Left renal cortex interstitium (tissue), 4 donors: Measurements from ENCODE around the gene AMOTL1. TPM values are rescaled to one million over a fixed set of nuclear protein-coding genes. Genes with fewer than 3 reads are reported as not detected.
"Not testable (repeated sequence)": the region's sequence is repeated elsewhere in the genome, so short reads cannot be mapped to it uniquely, and the experiment has no call there.

ENCODE experiments used
- DNase-seq, 4 donors: peaks; one replicate each; pipeline ENCODE4 v3.0.0-alpha.2; 2013; ENCODE audit warnings: low read depth in 4 of 4, low spot score in 2 of 4, missing footprints in 1 of 4
- polyA plus RNA-seq, 4 donors: library from polyadenylated mRNA; unstranded; fragments of 120-200 nt; gene quantifications; one replicate each; pipeline ENCODE4 v1.2.1, GENCODE V29; 2013; ENCODE audit not compliant: insufficient read length in 4 of 4

The AMOTL1 gene
- polyA plus RNA-seq, 4 donors: 42.1 to 46.9 (median 45.6) TPM

GRCh38 chr11:94849839-94850238 lies 81.7 kb downstream of the AMOTL1 start:
- no peak for DNase-seq

- DNase-seq: no peak
These were observed 83.9 kb downstream of the AMOTL1 start for GRCh38 chr11:94851864-94852636.

GRCh38 chr11:94853288-94853687 lies 85.1 kb downstream of the AMOTL1 start:
- not testable (repeated sequence) for DNase-seq

GRCh38 chr11:94853836-94854235 lies 85.7 kb downstream of the AMOTL1 start:
- no peak for DNase-seq

- no peak for DNase-seq
These were observed 86.8 kb downstream of the AMOTL1 start for GRCh38 chr11:94854770-94855633.

- no peak for DNase-seq
These were observed 87.5 kb downstream of the AMOTL1 start for GRCh38 chr11:94855666-94856065.

GRCh38 chr11:94856443-94856842 lies 88.3 kb downstream of the AMOTL1 start:
- DNase-seq: no peak

- DNase-seq: no peak
These were observed 89.2 kb downstream of the AMOTL1 start for GRCh38 chr11:94857337-94857736.

- no peak for DNase-seq
These were observed 90.0 kb downstream of the AMOTL1 start for GRCh38 chr11:94858012-94858705.

- DNase-seq: no peak
These were observed 92.2 kb downstream of the AMOTL1 start for GRCh38 chr11:94860333-94860732.

- no peak for DNase-seq
These were observed 93.2 kb downstream of the AMOTL1 start for GRCh38 chr11:94861306-94861845.

- DNase-seq: no peak
These were observed 95.0 kb downstream of the AMOTL1 start for GRCh38 chr11:94862926-94863880.

GRCh38 chr11:94864506-94865045 lies 96.4 kb downstream of the AMOTL1 start:
- DNase-seq: no peak

GRCh38 chr11:94866231-94866822 lies 98.2 kb downstream of the AMOTL1 start:
- DNase-seq: no peak

- DNase-seq: no peak
These were observed 99.0 kb downstream of the AMOTL1 start for GRCh38 chr11:94866936-94867795.

- no peak for DNase-seq
These were observed 100.3 kb downstream of the AMOTL1 start for GRCh38 chr11:94868468-94868867.

GRCh38 chr11:94869186-94869585 lies 101.0 kb downstream of the AMOTL1 start:
- DNase-seq: no peak

GRCh38 chr11:94870422-94870821 lies 102.3 kb downstream of the AMOTL1 start:
- DNase-seq: no peak
